GM23338 (cell line): Measurements from ENCODE around the gene GNS. TPM values are rescaled to one million over a fixed set of nuclear protein-coding genes. Genes with fewer than 3 reads are reported as not detected.

Source experiments
- ATAC-seq: fragments of 200-7000 bp; cut with Tn5 transposase; 3 replicates; pipeline ENCODE4 v1.9.1; 2020
- DNase-seq: peaks from one replicate; pipeline ENCODE4 v3.0.0-alpha.2; 2015; ENCODE audit warnings: low spot score
- H2AFZ ChIP-seq: fragments of 200-600 bp; sonication (generic); 2 replicates; pipeline ENCODE4 v1.8.0; 2016; ENCODE audit warnings: antibody characterized with exemption, mild to moderate bottlenecking, moderate library complexity
- H3F3A ChIP-seq: fragments of 200-600 bp; sonication (generic); replicated peaks from 2 replicates; pipeline ENCODE4 v1.8.0; 2017; ENCODE audit warnings: antibody characterized with exemption, mixed run types, low read depth
- H3K27ac ChIP-seq: fragments of 200-600 bp; sonication (generic); 2 replicates; pipeline ENCODE4 v1.6.1; 2016; ENCODE audit warnings: low read depth
- H3K27me3 ChIP-seq: fragments of 200-600 bp; sonication (generic); 2 replicates; pipeline ENCODE4 v1.8.0; 2016; ENCODE audit warnings: mild to moderate bottlenecking, mixed run types, moderate library complexity; ENCODE audit not compliant: insufficient read depth
- H3K36me3 ChIP-seq: fragments of 200-600 bp; sonication (generic); 2 replicates; pipeline ENCODE4 v1.8.0; 2016; ENCODE audit warnings: mild to moderate bottlenecking; ENCODE audit not compliant: insufficient read depth
- H3K4me1 ChIP-seq: fragments of 200-600 bp; sonication (generic); 2 replicates; pipeline ENCODE4 v1.8.0; 2016; ENCODE audit warnings: mild to moderate bottlenecking, moderate library complexity; ENCODE audit not compliant: insufficient read depth
- H3K4me2 ChIP-seq: fragments of 200-600 bp; sonication (generic); 2 replicates; pipeline ENCODE4 v1.7.1; 2017; ENCODE audit warnings: mixed run types
- H3K4me3 ChIP-seq: fragments of 200-600 bp; sonication (generic); 2 replicates; pipeline ENCODE4 v1.6.1; 2016; ENCODE audit warnings: mixed run types
- H3K79me2 ChIP-seq: fragments of 200-600 bp; sonication (generic); replicated peaks from 2 replicates; pipeline ENCODE4 v1.8.0; 2017; ENCODE audit warnings: mild to moderate bottlenecking; ENCODE audit not compliant: insufficient read depth
- H3K9me2 ChIP-seq: fragments of 200-600 bp; sonication (generic); 2 replicates; pipeline ENCODE4 v1.8.0; 2017; ENCODE audit not compliant: insufficient read depth
- H4K20me1 ChIP-seq: fragments of 200-600 bp; sonication (generic); replicated peaks from 2 replicates; pipeline ENCODE4 v1.8.0; 2017; ENCODE audit warnings: mild to moderate bottlenecking; ENCODE audit not compliant: insufficient read depth
- H3K27ac Mint-ChIP-seq: 2 replicates; pipeline ENCODE4 v1.8.0; 2020; ENCODE audit warnings: inconsistent platforms, mild to moderate bottlenecking, moderate library complexity, mixed read lengths
- H3K27me3 Mint-ChIP-seq: 3 replicates; pipeline ENCODE4 v1.8.0; 2022; ENCODE audit warnings: low read depth, mild to moderate bottlenecking, moderate library complexity, mixed read lengths, inconsistent platforms; ENCODE audit not compliant: insufficient read depth, poor library complexity
- H3K36me3 Mint-ChIP-seq: 3 replicates; pipeline ENCODE4 v1.8.0; 2021; ENCODE audit warnings: low read depth, mild to moderate bottlenecking, inconsistent platforms, moderate library complexity, mixed read lengths
- H3K4me1 Mint-ChIP-seq: 3 replicates; pipeline ENCODE4 v1.8.0; 2020; ENCODE audit warnings: mild to moderate bottlenecking, inconsistent platforms, mixed read lengths
- H3K4me3 Mint-ChIP-seq: 3 replicates; pipeline ENCODE4 v1.8.0; 2021; ENCODE audit warnings: moderate library complexity, mild to moderate bottlenecking, inconsistent platforms, mixed read lengths
- H3K9me3 Mint-ChIP-seq: 3 replicates; pipeline ENCODE4 v1.8.0; 2020; ENCODE audit warnings: moderate library complexity, mild to moderate bottlenecking, inconsistent platforms, mixed read lengths
- CREB1 ChIP-seq: fragments of 250-450 bp; sonication (Bioruptor Pico); IDR thresholded peaks from 2 replicates; pipeline ENCODE4 v1.5.0; 2020; ENCODE audit warnings: low read depth, mild to moderate bottlenecking, moderate library complexity
- EZH2 ChIP-seq: fragments of 200-600 bp; sonication (generic); IDR thresholded peaks from one replicate; pipeline ENCODE4 v1.8.0; 2017; ENCODE audit warnings: antibody characterized with exemption, mild to moderate bottlenecking, low read depth; ENCODE audit not compliant: unreplicated experiment
- EZH2phosphoT487 ChIP-seq: fragments of 200-600 bp; sonication (generic); IDR thresholded peaks from one replicate; pipeline ENCODE4 v1.8.1; 2018; ENCODE audit warnings: antibody characterized with exemption; ENCODE audit not compliant: unreplicated experiment
- JUNB ChIP-seq: IDR thresholded peaks from one replicate; pipeline ENCODE4 v1.6.1; 2016; ENCODE audit warnings: antibody characterized with exemption; ENCODE audit not compliant: unreplicated experiment
- NANOG ChIP-seq: IDR thresholded peaks from 2 replicates; pipeline ENCODE4 v1.6.1; 2016; ENCODE audit warnings: antibody characterized with exemption, borderline replicate concordance
- POLR2AphosphoS5 ChIP-seq: IDR thresholded peaks from 2 replicates; pipeline ENCODE4 v1.6.1; 2016; ENCODE audit warnings: antibody characterized with exemption, low read depth
- STAT1 ChIP-seq: IDR thresholded peaks from one replicate; pipeline ENCODE4 v1.6.1; 2016; ENCODE audit warnings: antibody characterized with exemption; ENCODE audit not compliant: unreplicated experiment
- ZNF114 ChIP-seq: fragments of 250-450 bp; sonication (Bioruptor Pico); IDR thresholded peaks from 2 replicates; pipeline ENCODE4 v1.5.0; 2020; ENCODE audit warnings: mild to moderate bottlenecking, moderate library complexity
- ZNF331 ChIP-seq: fragments of 250-450 bp; sonication (Bioruptor Pico); IDR thresholded peaks from 2 replicates; pipeline ENCODE4 v1.5.0; 2020; ENCODE audit warnings: low read depth, mild to moderate bottlenecking, moderate library complexity
- polyA plus RNA-seq: library from polyadenylated mRNA; unstranded; fragments of >200 nt; fragmentation: Nextera tagmentation; extraction: Ambion mirVana; gene quantifications from 2 replicates; pipeline ENCODE4 v1.2.1, GENCODE V29; 2016
- total RNA-seq: library from RNA; depleted of rRNA; stranded (reverse); fragments of >200 nt; shearing (Covaris generic); gene quantifications from 2 replicates; pipeline ENCODE4 v1.2.3, GENCODE V29; 2014
- TF ChIP-seq, protein P1 (sequence below): IDR thresholded peaks from one replicate; pipeline ENCODE4 v1.6.1; 2018; ENCODE audit warnings: antibody characterized with exemption; ENCODE audit not compliant: unreplicated experiment
- TF ChIP-seq, protein P2 (sequence below), 2 experiments: fragments of 200-600 bp in 1 of 2; sonication (generic) in 1 of 2; conservative IDR thresholded peaks; 2 replicates each; pipeline versions ENCODE4 v1.5.1 to v1.6.1; 2016 to 2017; ENCODE audit warnings: antibody characterized with exemption in 2 of 2, low read depth in 2 of 2, mild to moderate bottlenecking in 2 of 2, moderate library complexity in 1 of 2
- TF ChIP-seq, protein P3 (sequence below): IDR thresholded peaks from 2 replicates; pipeline ENCODE4 v1.6.1; 2016; ENCODE audit warnings: antibody characterized with exemption
- TF ChIP-seq, protein P4 (sequence below): fragments of 250-450 bp; sonication (Bioruptor Pico); IDR thresholded peaks from 2 replicates; pipeline ENCODE4 v1.5.0; 2020; ENCODE audit warnings: mild to moderate bottlenecking, moderate library complexity

The GNS gene
- total and polyA plus RNA-seq, 2 experiments from 2014 or later: 12.3 to 34.9 TPM

DNA sequence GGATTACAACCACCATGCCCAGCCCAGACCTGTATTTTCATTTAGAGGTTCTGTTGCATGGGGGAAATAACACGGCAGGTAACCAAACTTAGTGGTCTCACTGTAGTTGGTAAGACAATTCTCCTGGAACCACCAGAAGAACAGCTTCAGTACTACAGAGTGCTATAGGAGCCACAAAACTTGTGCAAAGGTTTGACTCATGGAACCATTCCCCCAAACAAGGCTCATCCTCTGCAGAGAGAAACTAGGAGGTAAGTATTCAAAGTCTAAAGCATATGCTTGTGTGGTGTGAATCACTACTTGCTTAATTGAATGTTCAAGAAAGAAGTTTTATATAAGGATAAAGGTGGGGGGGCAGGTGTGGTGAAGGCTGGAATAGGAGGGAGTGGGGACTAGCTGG lies 58.7 kb downstream of the GNS start:
- no peak overlapping the region for H2AFZ ChIP-seq
- ATAC-seq: no peak
- peaks cover 2% of the 10 kb centered on the region for H3K27me3 Mint-ChIP-seq

More for the DNA sequence above, 58.7 kb downstream of the GNS start:
- Histone ChIP-seq H4K20me1 (0 out of 2 replicates have a peak, but pooled peaks cover 5% of the 10 kb centered on the region), H3K4me1 (no peaks in the 10 kb centered on the region), H3F3A (no peaks in the 10 kb centered on the region), H3K4me3 (no peak overlapping the region), H3K4me2 (no peak overlapping the region), H3K36me3 (no peaks in the 10 kb centered on the region), H3K27me3 (no peaks in the 10 kb centered on the region), H3K9me2 (no peaks in the 10 kb centered on the region), H3K79me2 (no peaks in the 10 kb centered on the region), H3K27ac (no peak overlapping the region)
- no peak for TF ChIP-seq CREB1 (CRISPR knock-in tag)
- TF ChIP-seq, protein P1, sequence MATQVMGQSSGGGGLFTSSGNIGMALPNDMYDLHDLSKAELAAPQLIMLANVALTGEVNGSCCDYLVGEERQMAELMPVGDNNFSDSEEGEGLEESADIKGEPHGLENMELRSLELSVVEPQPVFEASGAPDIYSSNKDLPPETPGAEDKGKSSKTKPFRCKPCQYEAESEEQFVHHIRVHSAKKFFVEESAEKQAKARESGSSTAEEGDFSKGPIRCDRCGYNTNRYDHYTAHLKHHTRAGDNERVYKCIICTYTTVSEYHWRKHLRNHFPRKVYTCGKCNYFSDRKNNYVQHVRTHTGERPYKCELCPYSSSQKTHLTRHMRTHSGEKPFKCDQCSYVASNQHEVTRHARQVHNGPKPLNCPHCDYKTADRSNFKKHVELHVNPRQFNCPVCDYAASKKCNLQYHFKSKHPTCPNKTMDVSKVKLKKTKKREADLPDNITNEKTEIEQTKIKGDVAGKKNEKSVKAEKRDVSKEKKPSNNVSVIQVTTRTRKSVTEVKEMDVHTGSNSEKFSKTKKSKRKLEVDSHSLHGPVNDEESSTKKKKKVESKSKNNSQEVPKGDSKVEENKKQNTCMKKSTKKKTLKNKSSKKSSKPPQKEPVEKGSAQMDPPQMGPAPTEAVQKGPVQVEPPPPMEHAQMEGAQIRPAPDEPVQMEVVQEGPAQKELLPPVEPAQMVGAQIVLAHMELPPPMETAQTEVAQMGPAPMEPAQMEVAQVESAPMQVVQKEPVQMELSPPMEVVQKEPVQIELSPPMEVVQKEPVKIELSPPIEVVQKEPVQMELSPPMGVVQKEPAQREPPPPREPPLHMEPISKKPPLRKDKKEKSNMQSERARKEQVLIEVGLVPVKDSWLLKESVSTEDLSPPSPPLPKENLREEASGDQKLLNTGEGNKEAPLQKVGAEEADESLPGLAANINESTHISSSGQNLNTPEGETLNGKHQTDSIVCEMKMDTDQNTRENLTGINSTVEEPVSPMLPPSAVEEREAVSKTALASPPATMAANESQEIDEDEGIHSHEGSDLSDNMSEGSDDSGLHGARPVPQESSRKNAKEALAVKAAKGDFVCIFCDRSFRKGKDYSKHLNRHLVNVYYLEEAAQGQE: no peak
- no peak for TF ChIP-seq ZNF114 (CRISPR knock-in tag)
- no peak for TF ChIP-seq EZH2
- TF ChIP-seq EZH2phosphoT487: no peak
- no peak for TF ChIP-seq JUNB
- TF ChIP-seq, protein P2, sequence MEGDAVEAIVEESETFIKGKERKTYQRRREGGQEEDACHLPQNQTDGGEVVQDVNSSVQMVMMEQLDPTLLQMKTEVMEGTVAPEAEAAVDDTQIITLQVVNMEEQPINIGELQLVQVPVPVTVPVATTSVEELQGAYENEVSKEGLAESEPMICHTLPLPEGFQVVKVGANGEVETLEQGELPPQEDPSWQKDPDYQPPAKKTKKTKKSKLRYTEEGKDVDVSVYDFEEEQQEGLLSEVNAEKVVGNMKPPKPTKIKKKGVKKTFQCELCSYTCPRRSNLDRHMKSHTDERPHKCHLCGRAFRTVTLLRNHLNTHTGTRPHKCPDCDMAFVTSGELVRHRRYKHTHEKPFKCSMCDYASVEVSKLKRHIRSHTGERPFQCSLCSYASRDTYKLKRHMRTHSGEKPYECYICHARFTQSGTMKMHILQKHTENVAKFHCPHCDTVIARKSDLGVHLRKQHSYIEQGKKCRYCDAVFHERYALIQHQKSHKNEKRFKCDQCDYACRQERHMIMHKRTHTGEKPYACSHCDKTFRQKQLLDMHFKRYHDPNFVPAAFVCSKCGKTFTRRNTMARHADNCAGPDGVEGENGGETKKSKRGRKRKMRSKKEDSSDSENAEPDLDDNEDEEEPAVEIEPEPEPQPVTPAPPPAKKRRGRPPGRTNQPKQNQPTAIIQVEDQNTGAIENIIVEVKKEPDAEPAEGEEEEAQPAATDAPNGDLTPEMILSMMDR (conservative IDR thresholded peaks at IDR 0.05; ENCODE audit: low read depth in 2 of 2): no peak
- TF ChIP-seq, protein P3, sequence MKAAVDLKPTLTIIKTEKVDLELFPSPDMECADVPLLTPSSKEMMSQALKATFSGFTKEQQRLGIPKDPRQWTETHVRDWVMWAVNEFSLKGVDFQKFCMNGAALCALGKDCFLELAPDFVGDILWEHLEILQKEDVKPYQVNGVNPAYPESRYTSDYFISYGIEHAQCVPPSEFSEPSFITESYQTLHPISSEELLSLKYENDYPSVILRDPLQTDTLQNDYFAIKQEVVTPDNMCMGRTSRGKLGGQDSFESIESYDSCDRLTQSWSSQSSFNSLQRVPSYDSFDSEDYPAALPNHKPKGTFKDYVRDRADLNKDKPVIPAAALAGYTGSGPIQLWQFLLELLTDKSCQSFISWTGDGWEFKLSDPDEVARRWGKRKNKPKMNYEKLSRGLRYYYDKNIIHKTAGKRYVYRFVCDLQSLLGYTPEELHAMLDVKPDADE: no peak
- TF ChIP-seq, protein P4, sequence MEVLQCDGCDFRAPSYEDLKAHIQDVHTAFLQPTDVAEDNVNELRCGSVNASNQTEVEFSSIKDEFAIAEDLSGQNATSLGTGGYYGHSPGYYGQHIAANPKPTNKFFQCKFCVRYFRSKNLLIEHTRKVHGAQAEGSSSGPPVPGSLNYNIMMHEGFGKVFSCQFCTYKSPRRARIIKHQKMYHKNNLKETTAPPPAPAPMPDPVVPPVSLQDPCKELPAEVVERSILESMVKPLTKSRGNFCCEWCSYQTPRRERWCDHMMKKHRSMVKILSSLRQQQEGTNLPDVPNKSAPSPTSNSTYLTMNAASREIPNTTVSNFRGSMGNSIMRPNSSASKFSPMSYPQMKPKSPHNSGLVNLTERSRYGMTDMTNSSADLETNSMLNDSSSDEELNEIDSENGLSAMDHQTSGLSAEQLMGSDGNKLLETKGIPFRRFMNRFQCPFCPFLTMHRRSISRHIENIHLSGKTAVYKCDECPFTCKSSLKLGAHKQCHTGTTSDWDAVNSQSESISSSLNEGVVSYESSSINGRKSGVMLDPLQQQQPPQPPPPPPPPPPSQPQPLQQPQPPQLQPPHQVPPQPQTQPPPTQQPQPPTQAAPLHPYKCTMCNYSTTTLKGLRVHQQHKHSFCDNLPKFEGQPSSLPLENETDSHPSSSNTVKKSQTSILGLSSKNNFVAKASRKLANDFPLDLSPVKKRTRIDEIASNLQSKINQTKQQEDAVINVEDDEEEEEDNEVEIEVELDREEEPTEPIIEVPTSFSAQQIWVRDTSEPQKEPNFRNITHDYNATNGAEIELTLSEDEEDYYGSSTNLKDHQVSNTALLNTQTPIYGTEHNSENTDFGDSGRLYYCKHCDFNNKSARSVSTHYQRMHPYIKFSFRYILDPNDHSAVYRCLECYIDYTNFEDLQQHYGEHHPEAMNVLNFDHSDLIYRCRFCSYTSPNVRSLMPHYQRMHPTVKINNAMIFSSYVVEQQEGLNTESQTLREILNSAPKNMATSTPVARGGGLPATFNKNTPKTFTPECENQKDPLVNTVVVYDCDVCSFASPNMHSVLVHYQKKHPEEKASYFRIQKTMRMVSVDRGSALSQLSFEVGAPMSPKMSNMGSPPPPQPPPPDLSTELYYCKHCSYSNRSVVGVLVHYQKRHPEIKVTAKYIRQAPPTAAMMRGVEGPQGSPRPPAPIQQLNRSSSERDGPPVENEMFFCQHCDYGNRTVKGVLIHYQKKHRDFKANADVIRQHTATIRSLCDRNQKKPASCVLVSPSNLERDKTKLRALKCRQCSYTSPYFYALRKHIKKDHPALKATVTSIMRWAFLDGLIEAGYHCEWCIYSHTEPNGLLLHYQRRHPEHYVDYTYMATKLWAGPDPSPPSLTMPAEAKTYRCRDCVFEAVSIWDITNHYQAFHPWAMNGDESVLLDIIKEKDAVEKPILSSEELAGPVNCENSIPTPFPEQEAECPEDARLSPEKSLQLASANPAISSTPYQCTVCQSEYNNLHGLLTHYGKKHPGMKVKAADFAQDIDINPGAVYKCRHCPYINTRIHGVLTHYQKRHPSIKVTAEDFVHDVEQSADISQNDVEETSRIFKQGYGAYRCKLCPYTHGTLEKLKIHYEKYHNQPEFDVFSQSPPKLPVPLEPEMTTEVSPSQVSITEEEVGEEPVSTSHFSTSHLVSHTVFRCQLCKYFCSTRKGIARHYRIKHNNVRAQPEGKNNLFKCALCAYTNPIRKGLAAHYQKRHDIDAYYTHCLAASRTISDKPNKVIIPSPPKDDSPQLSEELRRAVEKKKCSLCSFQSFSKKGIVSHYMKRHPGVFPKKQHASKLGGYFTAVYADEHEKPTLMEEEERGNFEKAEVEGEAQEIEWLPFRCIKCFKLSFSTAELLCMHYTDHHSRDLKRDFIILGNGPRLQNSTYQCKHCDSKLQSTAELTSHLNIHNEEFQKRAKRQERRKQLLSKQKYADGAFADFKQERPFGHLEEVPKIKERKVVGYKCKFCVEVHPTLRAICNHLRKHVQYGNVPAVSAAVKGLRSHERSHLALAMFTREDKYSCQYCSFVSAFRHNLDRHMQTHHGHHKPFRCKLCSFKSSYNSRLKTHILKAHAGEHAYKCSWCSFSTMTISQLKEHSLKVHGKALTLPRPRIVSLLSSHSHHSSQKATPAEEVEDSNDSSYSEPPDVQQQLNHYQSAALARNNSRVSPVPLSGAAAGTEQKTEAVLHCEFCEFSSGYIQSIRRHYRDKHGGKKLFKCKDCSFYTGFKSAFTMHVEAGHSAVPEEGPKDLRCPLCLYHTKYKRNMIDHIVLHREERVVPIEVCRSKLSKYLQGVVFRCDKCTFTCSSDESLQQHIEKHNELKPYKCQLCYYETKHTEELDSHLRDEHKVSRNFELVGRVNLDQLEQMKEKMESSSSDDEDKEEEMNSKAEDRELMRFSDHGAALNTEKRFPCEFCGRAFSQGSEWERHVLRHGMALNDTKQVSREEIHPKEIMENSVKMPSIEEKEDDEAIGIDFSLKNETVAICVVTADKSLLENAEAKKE (CRISPR knock-in tag): no peak
- TF ChIP-seq ZNF331 (CRISPR knock-in tag): no peak
- no peak for TF ChIP-seq STAT1
- no peak for TF ChIP-seq NANOG
- TF ChIP-seq POLR2AphosphoS5: no peak
- Mint-ChIP-seq H3K9me3 (no peaks in the 10 kb centered on the region), H3K27ac (no peak overlapping the region), H3K4me3 (no peak overlapping the region), H3K36me3 (peaks cover 16% of the 10 kb centered on the region; the same call in 2 of the 3 replicates), H3K4me1 (peaks cover 8% of the 10 kb centered on the region; the same call in 2 of the 3 replicates)
- DNase-seq: no peak
